ENCODE data around the gene TTC34.
"Not testable (repeated sequence)": the region's sequence is repeated elsewhere in the genome, so short reads cannot be mapped to it uniquely, and the experiment has no call there.

The TTC34 gene

DNA sequence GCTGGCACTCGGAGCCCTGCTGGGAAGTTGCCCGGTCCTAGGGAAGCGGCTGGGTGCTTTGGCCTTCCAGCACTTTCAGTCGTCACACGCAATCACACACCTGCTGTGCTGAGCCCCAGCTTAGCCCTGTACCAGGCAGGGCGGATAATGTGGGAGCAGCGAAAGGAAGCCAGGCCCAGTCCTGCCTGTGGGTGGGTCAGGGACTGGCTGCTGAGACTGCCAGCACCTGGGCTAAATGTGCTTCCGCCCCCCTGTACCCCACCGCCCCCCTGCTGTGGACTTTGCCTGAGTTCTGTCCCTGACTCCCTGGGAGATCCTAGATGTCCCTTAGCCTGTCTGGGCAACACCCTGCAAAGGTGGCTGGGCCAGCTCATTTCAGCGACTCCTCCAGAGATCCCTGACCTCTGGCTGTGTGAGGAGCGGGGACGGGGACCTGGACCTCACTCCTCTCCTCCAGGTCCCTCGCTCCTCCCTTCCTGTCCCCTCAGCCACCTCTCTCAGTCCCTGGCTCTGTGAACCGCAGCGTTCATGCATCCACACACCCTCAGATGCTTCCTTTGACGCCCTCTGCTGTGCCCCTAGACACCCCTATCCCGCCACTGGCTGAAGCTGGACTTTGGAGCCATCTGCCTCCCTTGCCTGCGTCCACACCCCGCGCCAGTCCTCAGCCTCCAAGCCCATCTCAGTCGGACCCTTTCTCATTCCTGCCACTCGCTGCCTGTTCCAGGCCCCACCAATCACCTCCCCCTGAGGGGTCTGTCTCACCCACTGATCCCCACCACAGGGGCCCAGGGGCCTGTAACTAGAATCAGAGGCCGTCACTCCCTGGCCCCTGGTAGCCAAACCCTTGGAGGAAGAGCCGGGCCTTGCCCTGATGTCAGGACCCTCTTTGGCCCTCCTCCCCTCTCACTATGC lies 170.1 kb downstream of the TTC34 start:
- H3K27ac ChIP-seq, result no peak overlapping the region

DNA sequence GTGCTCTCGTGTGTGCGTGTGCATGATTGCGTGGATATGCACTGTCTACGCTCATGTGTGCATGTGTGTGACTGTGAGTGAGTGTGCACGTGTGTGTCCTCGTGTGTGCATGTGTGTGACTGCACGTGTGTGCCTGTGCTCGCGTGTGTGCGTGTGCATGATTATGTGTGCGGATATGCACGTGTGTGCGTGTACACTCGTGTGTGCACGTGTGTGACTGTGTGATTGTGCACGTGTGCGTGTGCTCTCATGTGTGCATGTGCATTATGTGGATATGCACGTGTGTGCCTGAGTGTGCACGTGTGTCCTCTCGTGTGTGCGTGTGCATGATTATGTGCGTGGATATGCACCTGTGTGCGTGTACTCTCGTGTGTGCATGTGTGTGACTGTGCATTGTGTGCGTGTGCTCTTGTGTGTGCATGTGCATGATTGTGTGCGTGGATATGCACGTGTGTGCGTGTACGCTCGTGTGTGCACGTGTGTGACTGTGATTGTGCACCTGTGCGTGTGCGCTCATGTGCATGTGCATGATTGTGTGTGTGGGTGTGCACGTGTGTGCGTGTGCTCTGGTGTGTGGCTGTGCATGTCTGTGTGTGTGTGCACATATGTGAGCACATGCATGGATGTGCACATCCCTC lies 170.9 kb downstream of the TTC34 start:
- H3K27ac ChIP-seq, result no peak overlapping the region
- TF ChIP-seq ZFX (IDR thresholded peaks at IDR 0.05; ENCODE audit: borderline replicate concordance), result no peak
- TF ChIP-seq, protein P1, sequence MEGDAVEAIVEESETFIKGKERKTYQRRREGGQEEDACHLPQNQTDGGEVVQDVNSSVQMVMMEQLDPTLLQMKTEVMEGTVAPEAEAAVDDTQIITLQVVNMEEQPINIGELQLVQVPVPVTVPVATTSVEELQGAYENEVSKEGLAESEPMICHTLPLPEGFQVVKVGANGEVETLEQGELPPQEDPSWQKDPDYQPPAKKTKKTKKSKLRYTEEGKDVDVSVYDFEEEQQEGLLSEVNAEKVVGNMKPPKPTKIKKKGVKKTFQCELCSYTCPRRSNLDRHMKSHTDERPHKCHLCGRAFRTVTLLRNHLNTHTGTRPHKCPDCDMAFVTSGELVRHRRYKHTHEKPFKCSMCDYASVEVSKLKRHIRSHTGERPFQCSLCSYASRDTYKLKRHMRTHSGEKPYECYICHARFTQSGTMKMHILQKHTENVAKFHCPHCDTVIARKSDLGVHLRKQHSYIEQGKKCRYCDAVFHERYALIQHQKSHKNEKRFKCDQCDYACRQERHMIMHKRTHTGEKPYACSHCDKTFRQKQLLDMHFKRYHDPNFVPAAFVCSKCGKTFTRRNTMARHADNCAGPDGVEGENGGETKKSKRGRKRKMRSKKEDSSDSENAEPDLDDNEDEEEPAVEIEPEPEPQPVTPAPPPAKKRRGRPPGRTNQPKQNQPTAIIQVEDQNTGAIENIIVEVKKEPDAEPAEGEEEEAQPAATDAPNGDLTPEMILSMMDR (IDR thresholded peaks at IDR 0.05), result no peak

More for the DNA sequence above, 170.1 kb downstream of the TTC34 start:
- TF ChIP-seq, protein P1 (IDR thresholded peaks at IDR 0.05), result no peak
- no peak for TF ChIP-seq ZFX (IDR thresholded peaks at IDR 0.05; ENCODE audit: borderline replicate concordance)

GRCh38 chr1:2629627-2630497 lies 171.6 kb downstream of the TTC34 start:
- no peak overlapping the region for H3K27ac ChIP-seq
- no peak for TF ChIP-seq ZFX (IDR thresholded peaks at IDR 0.05; ENCODE audit: borderline replicate concordance)
- TF ChIP-seq, protein P1 (IDR thresholded peaks at IDR 0.05), result no peak

DNA sequence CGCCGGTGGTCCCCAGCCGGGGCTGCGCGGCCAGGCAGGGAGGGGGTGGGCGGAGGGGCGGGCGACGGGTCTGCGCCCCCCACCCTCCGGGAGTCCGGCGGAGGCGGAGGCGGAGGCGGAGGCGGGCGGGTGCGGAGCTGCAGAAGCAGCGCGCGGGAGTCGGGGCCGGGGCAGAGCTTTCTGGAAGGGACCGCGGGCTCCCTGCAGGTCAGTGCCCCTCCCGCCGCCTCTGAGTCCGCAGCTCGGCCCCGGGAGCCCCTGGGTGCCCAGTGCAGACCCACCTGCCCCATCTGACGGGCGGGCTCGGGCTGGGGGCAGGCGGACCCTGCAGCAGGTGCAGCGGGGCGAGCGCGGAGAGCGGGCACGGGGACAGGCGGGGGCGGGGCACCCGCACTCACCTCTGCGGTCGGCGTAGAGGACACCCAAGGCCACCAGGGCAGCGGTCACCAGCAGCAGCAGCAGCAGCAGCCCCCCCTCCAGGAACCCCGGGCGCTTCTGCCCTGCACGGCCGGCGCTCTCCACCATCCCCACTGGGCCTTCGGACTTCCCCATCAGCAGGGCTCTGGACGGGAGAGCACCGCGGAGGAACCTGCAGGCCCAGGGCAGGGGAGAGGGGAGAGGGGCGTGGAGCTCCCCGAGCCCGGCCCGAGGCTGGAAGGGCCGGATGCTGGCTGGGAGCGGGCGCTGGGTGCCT lies 172.4 kb downstream of the TTC34 start:
- TF ChIP-seq, protein P1 (IDR thresholded peaks at IDR 0.05), result no peak
- no peak for TF ChIP-seq ZFX (IDR thresholded peaks at IDR 0.05; ENCODE audit: borderline replicate concordance)
- H3K27ac ChIP-seq, result no peak overlapping the region

DNA sequence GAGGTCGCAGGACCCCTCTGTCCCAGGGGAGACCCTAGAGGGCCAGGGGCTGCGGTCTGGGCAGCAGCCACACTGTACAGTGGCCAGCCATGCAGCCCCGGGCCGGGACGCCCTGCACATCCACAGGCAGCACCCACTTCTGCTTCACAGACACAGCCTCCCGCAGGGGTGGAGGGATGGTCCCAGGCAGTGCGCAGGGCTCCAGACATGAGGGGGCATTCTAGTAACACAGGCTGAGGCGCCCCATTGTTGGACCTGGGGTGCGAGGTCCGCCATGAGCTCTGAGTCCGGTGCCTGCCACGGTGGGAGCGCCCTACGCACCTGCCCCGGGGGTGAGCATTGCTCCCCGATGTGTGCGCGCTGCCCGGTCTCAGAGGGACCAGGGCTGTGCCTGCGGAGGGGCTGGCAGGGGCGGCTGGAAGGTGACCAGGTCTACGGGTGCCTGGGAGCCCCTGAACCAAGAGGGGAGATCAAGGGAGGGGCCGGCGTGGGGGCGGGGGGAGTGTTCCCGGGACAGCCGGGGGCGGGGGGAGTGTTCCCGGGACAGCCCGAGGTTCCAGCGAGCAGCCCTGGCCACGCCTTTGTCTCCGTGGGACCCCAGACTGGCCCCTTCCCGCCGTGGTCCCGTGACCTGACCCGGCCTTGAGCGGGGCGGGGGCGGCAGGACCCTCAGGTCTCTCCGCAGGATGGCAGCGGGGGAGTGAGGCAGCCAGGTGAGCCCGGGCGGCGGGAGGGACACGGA lies 173.1 kb downstream of the TTC34 start:
- no peak overlapping the region for H3K27ac ChIP-seq
- TF ChIP-seq, protein P1 (IDR thresholded peaks at IDR 0.05), result no peak
- no peak for TF ChIP-seq ZFX (IDR thresholded peaks at IDR 0.05; ENCODE audit: borderline replicate concordance)

GRCh38 chr1:2627746-2628145 lies 173.7 kb downstream of the TTC34 start:
- H3K27ac ChIP-seq, result no peak overlapping the region

DNA sequence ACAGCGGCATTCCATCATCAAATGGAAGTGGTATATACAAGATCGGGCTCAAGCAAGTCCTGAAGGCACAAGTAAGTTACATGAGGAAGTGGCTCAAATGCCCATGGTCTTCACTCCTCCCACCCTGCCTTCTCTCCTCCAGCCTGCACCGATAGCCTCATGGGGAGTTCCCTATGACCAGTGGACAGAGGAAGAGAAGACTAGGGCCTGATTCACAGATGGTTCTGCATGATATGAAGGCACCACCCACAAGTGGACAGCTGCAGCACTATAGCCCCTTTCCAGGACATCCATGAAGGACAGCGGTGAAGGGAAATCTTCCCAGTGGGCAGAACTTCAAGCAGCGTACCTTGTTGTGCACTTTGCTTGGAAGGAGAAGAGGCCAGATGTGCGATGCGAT lies 175.7 kb downstream of the TTC34 start:
- H3K27ac ChIP-seq, result not testable (repeated sequence)

More at GRCh38 chr1:2627746-2628145, 173.7 kb downstream of the TTC34 start:
- TF ChIP-seq, protein P1 (IDR thresholded peaks at IDR 0.05), result no peak
